Tibial artery (tissue), 4 donors: ENCODE measurements around the gene OBP2A.

ENCODE experiments used
- DNase-seq, 2 donors: peaks; one replicate each; pipeline ENCODE4 v3.0.0-alpha.2; 2019
- H3K27ac ChIP-seq, 2 donors: fragments of 200-600 bp; sonication (generic) in 1 of 2; 1 replicate in 1 of 2; 2 replicates in 1 of 2; pipeline ENCODE4 v1.5.1; 2018 to 2019; ENCODE audit warnings: mild to moderate bottlenecking in 1 of 2
- H3K27me3 ChIP-seq, 2 donors: fragments of 200-600 bp; sonication (generic) in 1 of 2; one replicate each; pipeline versions ENCODE4 v1.5.1 to v1.6.0; 2016 to 2019
- H3K36me3 ChIP-seq, 3 donors: fragments of 200-600 bp; sonication (generic) in 2 of 3; one replicate each; pipeline ENCODE4 v1.5.1; 2016 to 2019; ENCODE audit warnings: mild to moderate bottlenecking in 2 of 3
- H3K4me1 ChIP-seq, 4 donors: fragments of 200-600 bp; sonication (generic) in 2 of 4; 1 replicate in 3 of 4; 2 replicates in 1 of 4; pipeline ENCODE4 v1.5.1; 2016 to 2019
- H3K4me3 ChIP-seq, 2 donors: fragments of 200-600 bp; sonication (generic) in 1 of 2; 1 replicate in 1 of 2; 2 replicates in 1 of 2; pipeline ENCODE4 v1.5.1; 2018 to 2019; ENCODE audit warnings: mild to moderate bottlenecking in 2 of 2
- H3K9me3 ChIP-seq, 3 donors: fragments of 200-600 bp; sonication (generic) in 1 of 3; one replicate each; pipeline ENCODE4 v1.5.1; 2016 to 2019
- CTCF ChIP-seq, 2 experiments: fragments of 200-600 bp in 1 of 2; fragments of 450-650 bp in 1 of 2; IDR thresholded peaks; one replicate each; pipeline ENCODE4 v1.5.1; 2017 to 2019; ENCODE audit warnings: antibody characterized with exemption in 2 of 2, mild to moderate bottlenecking in 1 of 2, moderate library complexity in 1 of 2
- intact Hi-C: fragments of 100-400 bp; cut with DNase I; formaldehyde crosslinking; loops from one replicate; pipeline ENCODE4 v1.15.0; 2023; ENCODE audit warnings: low total_unique reads

Gene OBP2A

GRCh38 chr9:135572233-135572632 is 26.3 kb downstream of the OBP2A start:
- intact Hi-C loops, result no loop called here
- TF ChIP-seq CTCF (IDR thresholded peaks at IDR 0.05), result no peak
- no peak for DNase-seq
- no peaks in the 10 kb centered on the region for H3K9me3 ChIP-seq
- no peak overlapping the region for H3K4me3 ChIP-seq
- no peak overlapping the region for H3K27ac ChIP-seq
- no peaks in the 10 kb centered on the region for H3K36me3 ChIP-seq
- H3K27me3 ChIP-seq, result peaks cover 0 to 25% of the 10 kb centered on the region in 2 donors
- no peaks in the 10 kb centered on the region for H3K4me1 ChIP-seq

- TF ChIP-seq CTCF (IDR thresholded peaks at IDR 0.05), result no peak
- no peaks in the 10 kb centered on the region for H3K36me3 ChIP-seq
- intact Hi-C loops, result no loop called here
- H3K4me1 ChIP-seq, result no peaks in the 10 kb centered on the region
- H3K9me3 ChIP-seq, result no peaks in the 10 kb centered on the region
- peaks cover 0 to 23% of the 10 kb centered on the region in 2 donors for H3K27me3 ChIP-seq
- no peak overlapping the region for H3K27ac ChIP-seq
- no peak for DNase-seq
- no peak overlapping the region for H3K4me3 ChIP-seq
These were observed 27.2 kb downstream of the OBP2A start for GRCh38 chr9:135573124-135573523.

GRCh38 chr9:135574331-135574730 is 28.4 kb downstream of the OBP2A start:
- no peak overlapping the region for H3K27ac ChIP-seq
- intact Hi-C loops, result no loop called here
- no peak for DNase-seq
- H3K36me3 ChIP-seq, result no peaks in the 10 kb centered on the region
- H3K4me1 ChIP-seq, result no peaks in the 10 kb centered on the region
- H3K9me3 ChIP-seq, result no peaks in the 10 kb centered on the region
- peaks cover 0 to 23% of the 10 kb centered on the region in 2 donors for H3K27me3 ChIP-seq
- no peak for TF ChIP-seq CTCF (IDR thresholded peaks at IDR 0.05)
- no peak overlapping the region for H3K4me3 ChIP-seq

GRCh38 chr9:135574943-135575342 is 29.0 kb downstream of the OBP2A start:
- Histone ChIP-seq H3K27ac (no peak overlapping the region), H3K36me3 (no peaks in the 10 kb centered on the region), H3K4me3 (no peak overlapping the region), H3K9me3 (no peaks in the 10 kb centered on the region), H3K27me3 (peaks cover 0 to 23% of the 10 kb centered on the region in 2 donors), H3K4me1 (no peaks in the 10 kb centered on the region)
- intact Hi-C loops, result no loop called here
- no peak for TF ChIP-seq CTCF (IDR thresholded peaks at IDR 0.05)
- no peak for DNase-seq

GRCh38 chr9:135575995-135576631 is 30.2 kb downstream of the OBP2A start:
- intact Hi-C loops, result no loop called here
- DNase-seq, result no peak
- H3K4me3 ChIP-seq, result no peak overlapping the region
- H3K4me1 ChIP-seq, result no peaks in the 10 kb centered on the region
- H3K27me3 ChIP-seq, result peaks cover 0 to 33% of the 10 kb centered on the region in 2 donors
- TF ChIP-seq CTCF (IDR thresholded peaks at IDR 0.05), result no peak
- H3K27ac ChIP-seq, result no peak overlapping the region
- H3K9me3 ChIP-seq, result no peaks in the 10 kb centered on the region
- H3K36me3 ChIP-seq, result no peaks in the 10 kb centered on the region

GRCh38 chr9:135577256-135577655 is 31.3 kb downstream of the OBP2A start:
- DNase-seq, result no peak
- TF ChIP-seq CTCF (IDR thresholded peaks at IDR 0.05), result no peak
- Histone ChIP-seq H3K4me1 (no peaks in the 10 kb centered on the region), H3K36me3 (no peaks in the 10 kb centered on the region), H3K27me3 (peaks cover 0 to 36% of the 10 kb centered on the region in 2 donors), H3K4me3 (no peak overlapping the region), H3K27ac (no peak overlapping the region), H3K9me3 (no peaks in the 10 kb centered on the region)
- intact Hi-C loops, result no loop called here
